HG03565 (cell line): Measurements from ENCODE around the gene XPO5.

Experiments
- ATAC-seq: cut with Tn5 transposase; IDR thresholded peaks from one replicate; pipeline ENCODE4 v1.9.1; 2021; ENCODE audit warnings: mild to moderate bottlenecking, moderate library complexity; ENCODE audit not compliant: unreplicated experiment

XPO5 gene

DNA sequence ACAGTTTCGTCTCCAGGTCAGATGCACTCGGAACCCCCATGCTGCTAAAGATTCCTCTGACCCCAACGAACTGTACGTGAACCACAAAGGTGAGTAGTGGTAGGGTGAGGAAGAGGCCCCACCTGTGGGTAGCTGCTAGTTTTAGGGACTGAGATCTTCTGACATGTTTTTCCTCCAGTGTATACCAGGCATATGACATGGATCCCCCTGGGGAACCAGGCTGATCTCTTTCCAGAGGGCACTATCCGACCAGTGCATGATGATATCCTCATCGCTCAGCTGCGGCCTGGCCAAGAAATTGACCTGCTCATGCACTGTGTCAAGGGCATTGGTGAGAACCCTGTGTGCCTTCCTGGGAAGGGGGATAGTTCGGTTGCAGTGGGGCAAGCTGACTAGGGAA is 55.7 kb downstream of the XPO5 start:
- no peak for ATAC-seq

DNA sequence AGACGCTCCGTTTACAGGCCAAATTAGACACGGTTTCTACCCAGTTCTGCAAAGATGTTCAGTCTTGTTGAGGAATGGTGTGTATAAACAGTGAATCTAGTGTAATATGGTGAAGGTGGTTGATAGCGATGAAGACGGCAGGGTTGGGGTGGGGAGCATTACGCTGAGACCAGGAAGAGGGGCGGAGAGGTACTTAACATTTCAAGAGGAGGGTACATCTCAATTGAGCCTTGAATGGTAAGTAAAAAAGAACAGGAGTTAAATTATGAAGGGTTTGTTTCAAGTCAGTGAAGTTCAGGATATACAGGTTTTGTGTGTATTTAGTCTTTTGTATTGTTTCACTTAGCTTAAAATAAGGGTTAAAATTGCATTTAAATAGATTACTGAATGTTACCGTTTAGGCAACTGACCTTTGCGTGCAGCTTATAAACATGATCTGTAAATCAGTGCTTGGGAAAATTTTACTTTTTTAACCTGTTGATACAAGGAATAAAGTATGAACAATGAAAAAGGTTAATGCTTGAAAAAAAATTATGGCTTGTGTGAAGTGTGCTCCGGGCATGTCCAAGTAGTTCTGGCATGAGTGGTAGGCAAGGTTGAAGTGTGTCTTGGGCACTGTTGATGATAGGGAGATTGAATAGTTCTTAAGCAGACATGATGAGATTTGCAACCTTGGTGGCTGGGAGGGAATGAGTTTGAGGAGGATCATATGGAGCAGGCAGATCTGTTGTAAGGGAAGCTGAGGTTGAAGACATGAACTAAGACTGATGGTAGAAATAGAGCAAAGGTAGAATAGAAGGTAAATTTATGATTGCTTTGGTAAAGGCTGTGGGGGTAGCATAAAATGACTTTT is 58.1 kb downstream of the XPO5 start:
- ATAC-seq = no peak

DNA sequence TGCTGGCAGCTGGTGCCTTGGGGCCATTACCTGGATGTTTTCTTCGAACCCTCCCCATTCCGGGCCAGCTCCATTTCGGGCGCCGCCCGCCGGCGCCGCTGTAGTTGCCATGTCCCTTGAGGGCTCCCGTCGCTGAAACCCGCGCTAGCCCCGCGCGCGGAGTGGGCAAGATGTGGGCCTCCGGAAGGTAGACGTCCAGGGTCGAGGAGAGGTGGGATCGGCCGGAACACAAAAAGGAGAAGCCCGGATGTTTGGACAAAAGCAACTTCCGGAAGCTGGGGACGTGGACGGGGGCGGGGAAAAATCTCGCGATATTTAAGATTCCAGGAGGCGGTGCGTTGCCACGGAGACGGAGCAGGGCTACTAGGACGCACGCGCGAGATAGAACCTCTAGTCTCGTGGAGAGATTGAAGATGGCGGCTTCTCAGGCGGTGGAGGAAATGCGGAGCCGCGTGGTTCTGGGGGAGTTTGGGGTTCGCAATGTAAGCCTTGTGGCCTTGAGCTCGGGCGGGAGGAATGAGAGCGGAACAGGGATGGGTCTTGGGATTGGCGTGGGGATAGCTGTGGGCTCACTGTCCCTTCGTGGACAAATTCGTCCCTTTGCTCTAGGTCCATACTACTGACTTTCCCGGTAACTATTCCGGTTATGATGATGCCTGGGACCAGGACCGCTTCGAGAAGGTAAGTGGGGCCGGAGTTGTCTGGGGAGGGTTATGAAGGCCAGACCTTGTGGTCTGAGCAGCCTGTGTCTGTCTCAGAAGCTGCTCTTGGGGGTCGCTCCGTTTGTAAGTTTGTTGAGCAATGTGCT is 58.9 kb downstream of the XPO5 start, which contains the start of the genes POLR1C and YIPF3:
TSS of gene POLR1C (plus strand) at position 393 of the 808 bp plus-strand sequence. CDS start at position 414, 21 bp downstream.
TSS of gene YIPF3 (minus strand) at position 230 of the 808 bp plus-strand sequence. CDS start at position 111, 119 bp downstream.
- ATAC-seq = peak; percentile 74

- no peak for ATAC-seq
Observed at GRCh38 chr6:43516367-43516696, 59.5 kb downstream of the XPO5 start.

DNA sequence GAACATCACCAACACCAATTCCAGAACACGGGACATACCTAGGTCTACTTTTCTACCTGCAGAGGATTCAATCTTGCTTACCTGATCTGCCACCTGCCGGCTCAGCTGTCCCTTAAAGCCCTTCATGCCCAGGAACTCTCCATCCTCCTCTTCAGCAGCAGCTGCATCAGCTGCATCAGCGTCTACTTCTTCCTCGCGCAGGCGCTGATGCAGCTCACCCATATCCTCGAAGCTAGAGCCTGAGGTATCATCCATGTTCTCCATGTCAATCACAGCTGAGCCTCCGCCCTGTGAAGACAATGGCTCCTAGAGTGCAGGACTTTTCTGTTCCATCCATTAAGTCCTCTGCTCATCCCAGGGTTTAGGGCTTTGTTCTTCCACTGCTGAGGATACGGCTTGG is 60.0 kb downstream of the XPO5 start:
- ATAC-seq = no peak

DNA sequence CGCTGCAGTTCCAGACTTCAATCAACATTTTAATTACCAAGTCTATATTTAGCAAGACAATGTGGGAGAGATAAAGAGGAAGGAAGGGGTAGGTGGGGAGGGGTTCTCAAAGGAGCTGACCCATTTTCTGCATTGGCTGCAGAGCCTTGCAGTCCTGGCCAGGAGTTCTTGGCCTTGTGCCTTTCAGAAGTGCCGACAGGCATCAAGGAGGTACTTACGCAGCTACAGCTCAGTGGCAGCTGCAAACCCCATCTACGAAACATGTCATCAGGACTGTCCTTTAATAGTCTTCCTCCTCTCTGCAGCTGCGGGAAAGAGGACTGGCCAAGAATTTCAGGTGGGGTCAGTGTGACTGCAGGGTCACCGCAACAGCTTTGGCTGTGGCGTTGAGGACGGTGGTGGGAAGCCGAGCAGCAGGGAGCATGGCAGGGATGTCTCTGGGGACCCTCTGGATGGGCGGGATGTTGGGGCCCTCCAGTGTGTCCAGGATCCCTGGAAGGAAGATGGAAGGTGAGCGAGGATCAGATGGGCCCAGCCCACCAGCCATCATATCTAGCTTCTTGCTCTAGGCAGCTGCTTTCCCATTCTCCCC is 63.9 kb downstream of the XPO5 start:
- ATAC-seq = no peak

DNA sequence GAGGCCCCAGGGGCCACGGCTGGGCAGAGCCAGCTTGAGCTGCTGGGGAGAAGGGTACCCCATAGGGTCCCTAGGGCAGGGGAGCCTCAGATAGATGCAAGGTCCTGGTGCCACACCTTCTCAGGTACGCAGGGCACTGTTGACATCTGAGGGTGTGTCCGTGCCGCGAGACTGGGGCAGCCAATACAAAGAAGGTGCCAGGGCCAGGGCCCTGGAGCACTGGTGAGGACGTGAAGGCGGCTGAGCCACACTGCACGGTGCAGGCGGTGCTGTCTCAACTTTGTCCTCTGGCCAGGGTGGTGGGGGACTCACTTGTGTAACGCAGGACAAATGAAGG is 65.0 kb downstream of the XPO5 start:
- ATAC-seq = no peak

DNA sequence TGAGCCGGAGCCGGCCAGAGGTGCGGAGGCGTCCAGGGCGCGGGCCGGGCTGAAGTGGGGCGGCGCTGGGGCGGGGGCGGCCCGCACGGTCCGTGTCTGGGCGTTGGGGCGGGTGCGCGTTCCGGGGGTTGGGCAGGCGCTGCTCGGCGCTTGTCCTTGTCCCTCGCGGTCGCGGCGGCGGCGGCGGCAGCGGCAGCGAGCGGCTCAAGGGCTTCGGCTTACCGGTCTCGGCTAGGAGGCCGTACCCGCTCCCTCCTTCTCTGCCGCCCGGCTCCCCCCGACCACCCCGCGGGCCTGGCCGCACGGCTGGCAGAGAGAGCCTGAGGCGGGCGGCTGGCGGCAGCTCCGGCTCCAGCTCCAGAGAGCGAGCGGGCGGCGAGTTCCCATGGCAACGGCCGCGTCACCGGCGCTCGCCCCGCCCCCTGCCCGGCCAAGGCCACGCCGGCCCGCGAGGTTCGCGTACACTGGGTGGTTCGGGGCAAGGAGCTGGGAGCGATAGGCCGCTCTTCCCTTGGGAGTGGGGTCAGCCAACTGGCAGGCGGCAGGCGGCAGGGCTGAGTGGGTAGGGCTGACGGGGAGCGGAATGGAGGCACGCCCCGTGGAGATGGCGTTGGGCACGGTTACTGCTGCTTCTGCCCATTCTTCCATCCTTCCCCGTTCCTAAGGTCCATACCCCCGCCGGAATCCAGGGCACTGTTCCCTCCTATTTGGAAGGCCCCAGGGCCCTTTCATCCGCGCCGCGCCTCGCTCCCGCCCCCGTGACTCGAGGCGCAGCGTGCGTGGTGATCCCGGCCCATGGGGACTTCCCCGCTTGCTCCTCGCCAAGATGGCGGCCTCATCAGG is 65.6 kb downstream of the XPO5 start, which contains the start of gene LRRC73:
TSS of gene LRRC73 (minus strand) at position 363 of the 843 bp plus-strand sequence. CDS start 561 bp downstream, outside the sequence.
- no peak for ATAC-seq

DNA sequence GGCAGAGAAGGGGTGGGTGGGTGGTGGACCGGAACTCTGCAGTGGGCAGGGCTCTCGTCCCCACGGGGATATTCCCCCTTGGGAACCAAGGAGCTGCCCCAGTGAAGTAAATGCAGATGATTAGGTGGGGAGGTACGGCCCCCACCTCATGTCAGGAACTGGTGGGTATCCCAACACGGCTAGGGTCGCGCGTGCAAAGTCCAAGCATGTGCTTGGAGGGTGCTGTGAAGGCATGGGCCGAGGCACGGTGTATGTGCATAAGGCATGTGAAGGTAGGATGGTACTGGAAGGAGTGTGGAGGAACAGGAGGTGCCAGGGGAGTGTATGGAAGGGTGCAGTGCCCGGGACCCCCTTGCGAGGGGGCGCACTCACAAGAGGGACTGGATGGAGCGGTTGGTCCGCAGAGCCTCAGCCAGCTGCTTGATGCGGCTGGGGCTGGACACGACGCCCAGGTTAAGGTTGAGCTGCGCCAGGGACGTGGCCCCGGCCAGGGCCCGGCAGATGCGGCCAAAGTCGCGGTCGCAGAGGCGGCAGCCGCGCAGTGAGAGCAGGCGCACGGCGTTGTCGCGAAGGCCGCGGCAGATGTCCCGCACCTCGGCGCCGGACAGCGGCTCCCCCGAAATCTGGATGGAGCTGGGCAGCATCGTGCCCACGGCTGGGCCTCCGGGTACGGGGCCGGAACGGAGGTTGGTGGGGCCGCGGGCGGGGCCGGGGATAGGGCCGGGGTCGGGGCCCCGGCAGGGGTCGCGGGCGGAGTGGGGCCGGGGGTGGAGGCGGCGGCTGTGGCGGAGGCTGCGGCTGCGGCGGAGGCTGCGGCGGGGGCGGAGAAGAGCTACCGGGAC is 66.5 kb downstream of the XPO5 start:
- no peak for ATAC-seq

- ATAC-seq = no peak
Observed at GRCh38 chr6:43508481-43509141, 67.2 kb downstream of the XPO5 start.

DNA sequence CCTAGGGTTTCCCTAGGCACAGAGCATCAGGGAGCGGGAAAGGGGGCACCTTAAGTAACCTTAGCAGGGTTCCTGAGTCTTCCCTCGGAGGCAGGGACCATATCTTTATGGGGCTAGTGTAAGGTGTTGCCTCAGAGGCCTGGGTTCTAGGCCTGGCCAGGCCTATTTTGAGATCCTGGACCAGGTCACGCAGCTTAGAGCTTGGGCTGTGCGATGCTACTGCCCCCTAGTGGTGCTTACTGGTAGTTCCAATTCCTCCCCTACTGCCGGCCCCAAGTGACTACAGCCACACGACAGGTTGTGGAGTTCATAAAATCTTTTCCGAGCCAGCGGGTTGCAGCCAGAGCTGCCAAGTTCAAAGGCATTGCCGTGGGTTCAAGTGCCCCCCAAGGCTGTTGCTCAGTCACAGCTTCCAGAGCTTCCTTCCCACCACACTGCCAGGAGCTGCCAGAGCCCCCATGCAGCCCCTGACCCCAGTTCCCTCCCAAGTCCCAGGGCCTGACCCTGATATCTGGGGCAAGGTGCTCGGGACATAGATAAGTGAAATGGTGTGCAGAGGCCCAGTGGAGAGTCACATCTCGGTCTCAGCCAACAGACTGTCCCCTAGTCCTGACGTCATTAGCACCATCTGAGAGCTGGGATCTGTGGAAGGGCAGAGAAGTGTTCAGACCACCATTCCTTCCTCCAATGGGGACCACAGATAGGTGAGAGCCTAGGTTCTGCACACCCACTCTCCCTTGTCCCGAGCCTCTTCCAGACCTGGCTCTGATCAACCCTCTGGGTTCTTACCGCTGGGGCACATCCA is 69.0 kb downstream of the XPO5 start:
- ATAC-seq = no peak

GRCh38 chr6:43506171-43506570 is 69.7 kb downstream of the XPO5 start:
- no peak for ATAC-seq

DNA sequence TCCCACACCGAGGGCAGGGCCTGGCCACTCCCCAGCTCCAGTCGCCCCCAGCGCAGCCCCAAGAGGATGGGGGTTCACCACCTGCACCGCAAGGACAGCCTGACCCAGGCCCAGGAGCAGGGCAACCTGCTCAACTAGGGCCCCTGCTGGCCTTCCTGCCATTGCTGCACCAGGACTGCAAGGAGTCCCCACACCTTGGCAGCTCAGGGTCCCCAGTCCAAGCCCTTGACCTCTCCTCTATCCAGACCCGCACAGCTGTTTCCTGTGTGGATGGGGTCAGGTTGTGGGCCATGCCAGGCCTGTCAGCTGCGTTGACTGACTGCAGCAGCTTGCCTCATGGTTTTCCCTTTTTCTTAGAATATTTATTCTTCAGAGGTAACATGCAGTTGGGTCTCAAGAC is 70.1 kb downstream of the XPO5 start:
- ATAC-seq = no peak

- ATAC-seq = no peak
Observed at GRCh38 chr6:43504756-43505593, 70.9 kb downstream of the XPO5 start.

GRCh38 chr6:43503443-43503842 is 72.4 kb downstream of the XPO5 start:
- ATAC-seq = no peak

DNA sequence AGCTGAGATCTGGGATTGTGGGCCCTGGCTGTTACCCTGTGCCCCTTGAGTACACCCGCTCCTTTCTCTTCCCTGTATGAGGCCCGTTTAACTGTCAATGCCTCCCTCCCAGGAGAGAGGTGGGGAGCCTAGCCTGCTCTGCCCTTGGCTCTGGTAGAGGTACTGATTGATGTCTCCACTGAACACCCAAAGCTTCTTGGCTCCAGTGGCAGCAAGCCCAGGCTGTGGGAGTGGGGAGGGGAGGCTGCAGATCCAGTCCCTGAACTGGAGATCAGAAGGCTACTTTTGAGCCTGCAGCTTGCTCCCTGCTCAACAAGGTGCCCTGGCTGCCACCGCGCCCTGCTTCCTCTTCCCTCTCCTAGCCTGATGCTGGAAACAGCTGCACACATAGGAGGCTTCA is 73.2 kb downstream of the XPO5 start:
- ATAC-seq = no peak

- ATAC-seq = no peak
Observed at GRCh38 chr6:43500921-43501320, 74.9 kb downstream of the XPO5 start.
